ENCODE measurements around the gene MAP3K21. TPM values are rescaled to one million over a fixed set of nuclear protein-coding genes. Genes with fewer than 3 reads are reported as not detected.

The MAP3K21 gene
- total and polyA plus RNA-seq, 2 of the 8 experiments (the other 6 are each of a cell fraction or from before 2014, with no cell fraction given), result 21.2 to 21.8 TPM

- DNase-seq (ENCODE audit: low read depth in 1 of 2, low spot score in 2 of 2) (no peak), FAIRE-seq (no peak)
- peak overlapping the region; percentile 11; the same call in 1 of the 2 replicates for H2AK5ac ChIP-seq (ENCODE audit: low read depth, low read length)
- H3K18ac ChIP-seq (ENCODE audit: extremely low read depth, low read length), result no peak overlapping the region
- no peak overlapping the region for H3K4me3 ChIP-seq (ENCODE audit: extremely low read depth in 1 of 4, insufficient read depth in 2 of 4, low read depth in 3 of 4, low read length in 4 of 4)
- H3K9ac ChIP-seq (replicated peaks in 1 of 4; ENCODE audit: extremely low read depth in 1 of 4, low read depth in 3 of 4, low read length in 3 of 4), result peak overlapping the region in 1 of 4 experiments; percentile 2; a peak in 1 of 7 replicates
- no peaks in the 10 kb centered on the region for H3K9me3 ChIP-seq (ENCODE audit: insufficient read depth in 2 of 2, low read depth in 1 of 2, low read length in 1 of 2)
- H4K91ac ChIP-seq (replicated peaks; ENCODE audit: insufficient read length, low read length), result no peak overlapping the region
- POLR2A ChIA-PET (ENCODE audit: partially characterized antibody), result interaction anchor here (1.0 kb wide), 1 partner anchor 41 kb away, joined by 3 read pairs; the partner anchor contains the start of gene MAP3K21
- 0 out of 4 replicates have a peak, but pooled peaks cover 0 to 6% of the 10 kb centered on the region in 2 experiments for H3K79me2 ChIP-seq (ENCODE audit: control insufficient read depth in 1 of 2, insufficient read depth in 2 of 2, low read length in 2 of 2)
- CTCF ChIA-PET (ENCODE audit: partially characterized antibody), result no interaction called here
- H3K23ac ChIP-seq (ENCODE audit: insufficient read length), result no peak overlapping the region
- 94% methylated on average over 1 of the region's 1 CpG; no CpG with 5 or more reads in 1 of the 2 experiments for WGBS, 2 experiments (ENCODE audit: extremely low coverage in 1 of 2, insufficient coverage in 1 of 2, insufficient read length in 1 of 2, insufficient replicate concordance in 2 of 2, low coverage in 1 of 2, low lambda C conversion rate in 2 of 2, missing lambda C conversion rate in 1 of 2)
- H3K36me3 ChIP-seq (ENCODE audit: control insufficient read depth in 2 of 4, insufficient read depth in 4 of 4, low read length in 3 of 4), result peaks cover 0 to 5% (median 1%) of the 10 kb centered on the region in 4 experiments; a peak in 2 of 8 replicates
- H2BK20ac ChIP-seq (ENCODE audit: low read length), result no peak overlapping the region
- 0 out of 2 replicates have a peak overlapping the region, but pooled peaks have one; percentile 88 for H2BK12ac ChIP-seq (ENCODE audit: low read depth, low read length)
- no peak overlapping the region for H2AFZ ChIP-seq (ENCODE audit: low read length)
- no peak for TF ChIP-seq ATF3 (IDR thresholded peaks at IDR 0.05; ENCODE audit: insufficient read depth, low read depth, low read length)
- no peak for TF ChIP-seq ZNF274 (IDR thresholded peaks at IDR 0.05; ENCODE audit: borderline replicate concordance, extremely low read depth, low read length)
- no peak for TF ChIP-seq TAF7 (optimal IDR thresholded peaks at IDR 0.05; ENCODE audit: borderline replicate concordance, low read depth, low read length)
- TF ChIP-seq GABPA (IDR thresholded peaks at IDR 0.05; ENCODE audit: borderline replicate concordance, insufficient read depth, low read length), result no peak
- TF ChIP-seq MAX (IDR thresholded peaks at IDR 0.05), result no peak
- TF ChIP-seq POU5F1 (IDR thresholded peaks at IDR 0.05; ENCODE audit: low read depth, low read length), result no peak
- no peak for TF ChIP-seq TAF1 (IDR thresholded peaks at IDR 0.05; ENCODE audit: low read depth, low read length)
- TF ChIP-seq FOSL1 (IDR thresholded peaks at IDR 0.05; ENCODE audit: insufficient read depth, low read depth, low read length), result no peak
- TF ChIP-seq MAFK (IDR thresholded peaks at IDR 0.05; ENCODE audit: low read depth, low read length), result no peak
- no peak for TF ChIP-seq E2F6 (IDR thresholded peaks at IDR 0.05)
- H3K23me2 ChIP-seq (ENCODE audit: low read depth, low read length), result peaks cover 2% of the 10 kb centered on the region; the same call in 1 of the 2 replicates
- peak overlapping the region; percentile 91 for H2BK5ac ChIP-seq (ENCODE audit: low read depth, low read length)
- 0 out of 2 replicates have a peak overlapping the region, but pooled peaks have one; percentile 85 for H2BK15ac ChIP-seq (ENCODE audit: low read length)
- H3K4ac ChIP-seq (replicated peaks; ENCODE audit: insufficient read length, low read depth, low read length), result no peak overlapping the region
- no peaks in the 10 kb centered on the region for H4K20me1 ChIP-seq (replicated peaks in 1 of 2; ENCODE audit: control insufficient read depth in 1 of 2, insufficient read depth in 2 of 2, low read length in 2 of 2)
- H3K27ac ChIP-seq (ENCODE audit: low read depth, low read length), result no peak overlapping the region; the same call in 1 of the 2 replicates
- H3K4me2 ChIP-seq (ENCODE audit: insufficient read depth in 1 of 2, low read depth in 2 of 2, low read length in 2 of 2), result no peak overlapping the region; a peak in 1 of 4 replicates
- peak overlapping the region; percentile 38 for H4K5ac ChIP-seq (ENCODE audit: insufficient read length, low read depth, low read length)
- peaks cover 5 to 20% (median 15%) of the 10 kb centered on the region in 4 experiments for H3K4me1 ChIP-seq (replicated peaks in 1 of 4; ENCODE audit: control insufficient read depth in 3 of 4, insufficient read depth in 4 of 4, low read length in 3 of 4)
- H3K14ac ChIP-seq (ENCODE audit: insufficient read length), result no peak overlapping the region
- H3K56ac ChIP-seq (replicated peaks; ENCODE audit: insufficient read length, low read depth, low read length), result no peak overlapping the region
- H2BK120ac ChIP-seq (replicated peaks; ENCODE audit: low read depth, low read length), result no peak overlapping the region
- H4K8ac ChIP-seq (ENCODE audit: extremely low read depth, insufficient read depth, low read length), result no peak overlapping the region
- no peaks in the 10 kb centered on the region for H3K27me3 ChIP-seq (replicated peaks in 1 of 4; ENCODE audit: control insufficient read depth in 3 of 4, extremely low read depth in 1 of 4, insufficient read depth in 3 of 4, low read length in 3 of 4)
- H3K79me1 ChIP-seq (ENCODE audit: low read depth, low read length), result no peaks in the 10 kb centered on the region
Observed at GRCh38 chr1:233368789-233369130, 41.2 kb downstream of the MAP3K21 start.

All from H1 (cell line).